ENCODE measurements around the gene CCM2.
"Not testable (repeated sequence)": the region's sequence is repeated elsewhere in the genome, so short reads cannot be mapped to it uniquely, and the experiment has no call there.

The CCM2 gene

DNA sequence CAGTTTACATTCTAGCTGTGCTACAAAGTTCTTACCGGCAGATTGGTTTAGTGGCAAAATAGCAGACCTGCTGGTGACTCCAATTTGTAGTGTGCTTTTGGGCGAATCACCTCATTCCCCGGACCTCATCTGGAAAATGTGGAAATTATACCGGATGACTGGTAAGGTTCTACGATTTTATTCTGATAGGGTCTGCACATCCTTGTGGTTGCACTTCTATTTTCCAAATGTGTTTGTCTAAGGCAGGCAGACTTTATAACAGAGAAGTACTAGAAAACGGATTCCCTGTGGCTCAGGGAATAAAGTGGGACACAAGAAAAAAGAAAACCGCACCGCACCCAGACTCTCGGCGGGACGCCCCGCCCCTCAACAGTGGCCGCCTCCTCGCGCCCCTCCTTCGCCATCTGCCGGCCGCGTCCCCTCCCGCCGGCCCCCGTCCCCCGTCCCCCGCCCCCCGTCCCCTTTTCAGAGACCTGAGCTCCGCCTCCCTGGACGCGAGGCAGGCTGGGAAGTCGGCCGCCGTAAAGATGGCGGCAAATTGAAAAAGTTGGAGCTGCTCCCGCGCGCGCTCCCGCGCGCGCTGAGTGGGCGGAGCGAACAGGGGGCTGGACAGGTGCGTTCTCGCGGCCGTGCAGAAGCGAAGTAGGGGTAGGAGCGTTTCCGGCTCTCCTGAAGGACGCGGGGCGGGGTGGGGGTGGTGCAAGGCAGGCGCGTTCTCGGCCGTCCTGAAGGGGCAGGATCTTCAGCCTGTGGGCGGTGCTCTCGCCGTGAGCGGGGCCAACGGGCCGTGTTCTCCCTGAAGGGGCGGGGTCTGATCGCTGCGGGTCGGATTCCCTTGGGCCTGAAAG is 532 bp upstream of the CCM2 start:
- DNase-seq (ENCODE audit: low read depth): peak; percentile 99

- no peak for DNase-seq (ENCODE audit: low read depth)
Measured at GRCh38 chr7:45001138-45001694, 1.2 kb downstream of the CCM2 start.

DNA sequence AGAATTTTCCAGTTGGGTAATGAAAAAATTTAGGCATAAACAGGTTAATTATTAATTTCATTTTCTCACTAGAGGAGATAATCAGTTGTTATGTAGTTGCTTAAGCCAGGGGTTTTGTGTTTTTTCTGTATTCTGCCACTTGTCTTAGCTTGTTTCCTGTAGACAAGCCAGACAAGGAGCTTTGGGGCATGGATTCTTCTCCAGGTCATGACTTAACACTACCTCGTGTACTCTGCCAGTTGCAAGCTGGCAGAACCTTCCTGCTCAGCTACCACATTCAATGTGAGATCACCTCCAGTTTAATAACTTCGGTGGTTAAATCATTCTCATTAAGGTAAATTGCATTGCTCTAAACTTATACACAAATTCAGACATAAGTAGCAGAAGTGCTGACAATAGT is 1.8 kb downstream of the CCM2 start:
- DNase-seq (ENCODE audit: low read depth): no peak

DNA sequence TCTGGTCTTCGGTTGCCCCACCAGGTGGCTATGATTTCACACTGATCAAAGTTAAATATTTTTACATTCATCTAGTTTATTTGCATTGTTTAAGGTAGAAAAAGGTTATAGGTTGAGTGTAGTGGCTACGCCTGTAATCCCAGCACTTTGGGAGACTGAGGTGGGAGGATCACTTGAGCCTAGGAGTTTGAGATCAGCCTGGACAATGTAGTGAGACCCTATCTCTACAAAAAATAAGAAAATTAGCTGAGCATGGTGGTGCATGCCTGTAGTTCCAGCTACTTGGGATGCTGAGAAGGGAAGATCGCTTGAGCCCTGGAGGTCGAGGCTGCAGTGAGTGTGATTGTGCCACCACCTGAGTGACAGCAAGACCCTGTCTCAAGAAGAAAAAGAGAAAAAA is 3.8 kb downstream of the CCM2 start:
- no peak for DNase-seq (ENCODE audit: low read depth)

GRCh38 chr7:45007106-45007505 is 7.1 kb downstream of the CCM2 start:
- DNase-seq (ENCODE audit: low read depth): no peak

DNA sequence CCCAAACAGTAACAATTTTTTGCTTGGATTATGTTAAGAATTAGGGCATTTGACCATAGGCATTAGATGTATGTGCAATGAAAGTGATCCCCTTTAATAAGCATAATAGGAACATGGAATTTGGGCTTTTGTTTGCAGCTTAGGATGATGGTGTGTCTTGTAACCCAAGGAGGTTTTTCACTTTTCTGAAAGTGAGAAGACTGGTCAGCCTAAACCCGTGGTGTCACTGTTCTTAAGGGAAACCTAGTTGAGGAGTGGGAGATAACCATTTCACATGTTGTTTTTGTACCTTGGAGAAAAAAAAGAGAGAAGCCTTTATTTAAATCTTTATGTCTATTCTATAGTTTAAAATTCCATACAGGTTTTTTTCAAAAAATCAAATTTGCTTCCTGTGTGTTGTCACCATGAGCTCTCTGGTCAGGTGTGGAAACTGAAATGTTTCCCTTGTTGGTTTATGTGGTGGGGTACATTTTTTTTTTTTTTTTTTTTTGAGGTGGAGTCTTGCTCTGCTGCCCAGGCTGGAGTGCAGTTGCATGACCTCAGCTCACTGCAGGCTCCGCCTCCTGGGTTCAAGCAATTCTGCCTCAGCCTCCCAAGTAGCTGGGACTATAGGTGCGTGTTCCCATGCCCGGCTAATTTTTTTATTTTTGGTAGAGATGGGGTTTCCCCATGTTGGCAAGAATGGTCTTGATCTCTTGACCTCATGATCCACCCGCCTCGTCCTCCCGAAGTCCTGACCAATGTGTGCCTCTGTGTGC is 7.7 kb downstream of the CCM2 start:
- no peak for DNase-seq (ENCODE audit: low read depth)

- no peak for DNase-seq (ENCODE audit: low read depth)
Measured at GRCh38 chr7:45013465-45013967, 13.5 kb downstream of the CCM2 start.

GRCh38 chr7:45015313-45015712 is 15.3 kb downstream of the CCM2 start:
- no peak for DNase-seq (ENCODE audit: low read depth)

DNA sequence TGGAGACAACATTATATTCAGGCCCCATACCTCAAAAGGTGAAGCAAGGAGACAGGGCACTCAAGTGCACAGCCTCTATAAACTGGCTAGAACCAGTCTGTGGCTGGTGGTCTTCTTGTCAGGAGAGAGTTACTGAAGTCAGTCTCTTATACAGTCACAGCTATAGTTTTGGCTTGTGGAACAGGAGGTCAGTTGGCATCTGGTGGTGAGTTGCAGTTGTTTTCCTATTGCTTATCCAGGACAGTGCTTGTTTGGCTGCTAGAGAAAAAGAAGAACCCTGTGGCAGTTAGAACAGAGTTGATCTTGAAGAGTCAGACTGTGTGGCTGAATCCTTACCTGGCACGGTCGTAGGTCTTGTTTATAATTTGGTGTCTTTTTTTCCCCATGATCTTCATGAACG is 17.3 kb downstream of the CCM2 start:
- no peak for DNase-seq (ENCODE audit: low read depth)

GRCh38 chr7:45020915-45021314 is 20.9 kb downstream of the CCM2 start:
- DNase-seq (ENCODE audit: low read depth): no peak

- DNase-seq (ENCODE audit: low read depth): no peak
Measured at GRCh38 chr7:45021604-45022296, 21.7 kb downstream of the CCM2 start.

GRCh38 chr7:45024126-45024744 is 24.2 kb downstream of the CCM2 start:
- DNase-seq (ENCODE audit: low read depth): no peak

GRCh38 chr7:45025473-45025872 is 25.5 kb downstream of the CCM2 start:
- DNase-seq (ENCODE audit: low read depth): not testable (repeated sequence)

- no peak for DNase-seq (ENCODE audit: low read depth)
Measured at GRCh38 chr7:45026013-45026412, 26.0 kb downstream of the CCM2 start.

- DNase-seq (ENCODE audit: low read depth): peak; percentile 33
Measured at GRCh38 chr7:45026984-45027773, 27.2 kb downstream of the CCM2 start.

DNA sequence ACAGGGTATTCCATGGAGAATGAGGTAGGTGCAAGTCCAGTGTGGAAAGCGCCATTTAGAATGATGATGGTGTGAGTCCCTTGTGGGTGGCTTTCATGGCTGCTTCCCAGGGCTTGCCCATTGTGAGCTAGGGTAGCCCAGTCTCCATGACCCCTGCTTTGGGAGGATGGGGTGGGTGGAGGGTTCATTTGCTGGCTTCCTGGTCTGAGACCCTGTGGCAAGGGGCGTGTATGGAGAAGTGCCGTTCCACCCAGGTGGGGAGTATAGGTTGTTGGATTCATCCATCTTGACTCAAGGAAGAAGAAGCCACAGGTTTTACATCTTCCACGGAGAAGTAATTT is 27.7 kb downstream of the CCM2 start:
- no peak for DNase-seq (ENCODE audit: low read depth)

DNA sequence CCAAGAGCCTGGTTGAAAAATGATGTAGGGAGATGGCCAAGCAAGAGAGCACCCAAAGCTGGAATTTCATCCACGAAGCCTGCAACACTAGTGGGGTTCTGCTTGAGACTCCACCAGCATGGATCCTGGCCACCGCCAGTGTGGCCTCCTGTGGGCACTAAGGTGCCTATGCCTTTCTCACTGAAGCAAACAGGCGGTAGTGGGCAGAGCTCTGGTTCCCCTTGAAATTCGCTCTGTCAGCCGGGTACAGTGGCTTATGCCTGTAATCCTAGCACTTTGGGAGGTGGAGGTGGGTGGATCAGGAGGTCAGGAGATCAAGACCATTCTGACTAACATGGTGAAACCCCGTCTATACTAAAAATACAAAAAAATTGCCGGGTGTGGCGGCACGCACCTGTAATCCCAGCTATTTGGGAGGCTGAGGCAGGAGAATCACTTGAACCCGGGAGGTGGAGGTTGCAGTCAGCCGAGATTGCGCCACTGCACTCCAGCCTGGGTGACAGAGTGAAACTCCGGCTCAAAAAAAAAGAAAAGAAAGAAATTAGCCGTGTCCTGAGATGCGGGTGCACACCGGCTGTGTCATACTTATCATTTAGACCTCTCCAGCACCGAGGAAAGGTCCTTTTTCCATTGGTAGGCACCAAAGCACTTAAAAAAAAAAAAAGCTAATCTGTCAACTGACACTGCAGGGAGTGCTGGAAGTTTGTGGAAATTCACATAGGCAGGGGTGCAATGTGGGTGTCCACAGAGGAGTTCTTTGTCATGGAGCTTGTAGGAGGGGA is 28.3 kb downstream of the CCM2 start:
- DNase-seq (ENCODE audit: low read depth): no peak

DNA sequence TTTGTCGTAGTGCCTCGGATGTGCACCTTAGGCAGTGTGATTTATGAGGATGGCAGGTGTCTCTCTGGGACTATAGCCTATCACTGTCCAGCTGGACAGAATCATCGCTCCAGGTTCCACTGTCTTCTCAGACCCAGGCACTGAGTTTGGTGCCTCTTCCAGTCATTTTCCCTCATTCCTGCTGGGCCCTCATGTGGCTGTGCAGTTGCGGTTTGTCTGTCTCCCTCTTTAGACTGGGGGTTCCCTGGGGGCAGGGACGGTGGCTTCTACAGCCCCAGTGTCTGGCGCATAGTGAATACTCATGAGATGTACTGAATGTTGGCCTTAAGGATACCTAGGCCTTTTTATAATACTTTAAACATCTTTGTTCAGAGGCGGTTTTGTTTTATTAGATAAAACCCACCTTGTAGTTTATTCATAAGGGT is 28.9 kb downstream of the CCM2 start:
- no peak for DNase-seq (ENCODE audit: low read depth)

DNA sequence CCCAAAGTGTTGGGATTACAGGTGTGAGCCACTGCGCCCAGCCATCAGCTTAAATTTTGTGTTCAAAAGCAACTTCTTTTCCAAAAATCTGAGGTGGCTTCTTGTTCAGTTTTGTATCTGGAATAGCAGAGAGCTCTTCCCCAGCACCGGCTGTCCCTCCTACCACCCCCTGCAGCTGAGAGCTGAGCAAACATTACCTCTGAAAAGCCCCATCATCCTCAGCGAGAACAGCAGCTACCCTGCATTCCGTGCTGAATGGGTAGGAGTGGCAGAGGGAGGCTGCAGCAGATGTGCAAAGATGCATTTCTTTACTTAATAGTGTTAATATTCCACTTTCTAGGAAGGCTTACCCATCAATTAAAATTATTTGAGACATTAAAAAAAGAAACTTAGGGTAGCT is 31.8 kb downstream of the CCM2 start:
- DNase-seq (ENCODE audit: low read depth): no peak

GRCh38 chr7:45032421-45032820 is 32.4 kb downstream of the CCM2 start:
- no peak for DNase-seq (ENCODE audit: low read depth)
